ENCODE data around the gene ZNF33B. TPM values are rescaled to one million over a fixed set of nuclear protein-coding genes. Genes with fewer than 3 reads are reported as not detected.

The ZNF33B gene
- total RNA-seq, 2 donors from 2014 or later: 27.0 to 82.5 TPM

DNA sequence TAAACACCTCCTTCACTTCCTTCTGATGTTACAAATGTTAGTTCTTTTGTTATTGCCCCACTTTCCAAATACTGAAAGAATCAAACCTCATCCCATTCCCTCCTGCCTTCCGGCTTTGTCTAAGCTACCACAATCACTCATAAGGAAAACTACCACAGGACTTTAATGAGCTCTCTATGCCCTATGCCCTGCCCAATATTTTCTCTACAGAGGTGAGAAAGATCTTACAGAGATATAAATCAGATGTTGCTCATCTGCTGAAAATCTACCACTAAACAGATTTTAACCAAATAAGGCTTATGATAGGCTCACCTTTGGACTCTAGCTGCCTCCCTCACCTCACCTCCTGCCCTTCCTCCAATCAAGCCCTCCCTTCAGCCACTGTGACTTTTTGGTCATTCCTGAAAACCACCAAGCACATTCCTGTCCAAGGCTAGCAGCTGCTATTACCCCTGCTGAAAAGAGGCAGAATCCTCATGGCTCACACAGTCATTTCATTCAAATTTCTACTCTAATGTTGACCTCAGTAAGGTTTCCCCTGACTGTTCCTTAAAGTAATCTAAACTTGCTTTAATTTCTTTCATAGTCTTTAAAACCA lies 7.7 kb downstream of the ZNF33B start:
- H3K36me3 ChIP-seq (replicated peaks in 1 of 2; ENCODE audit: insufficient read depth in 1 of 2, low read depth in 2 of 2): peaks cover 4 to 29% of the 10 kb centered on the region in 2 donors
- no peaks in the 10 kb centered on the region for H3K27me3 ChIP-seq
- no peak for ATAC-seq

DNA sequence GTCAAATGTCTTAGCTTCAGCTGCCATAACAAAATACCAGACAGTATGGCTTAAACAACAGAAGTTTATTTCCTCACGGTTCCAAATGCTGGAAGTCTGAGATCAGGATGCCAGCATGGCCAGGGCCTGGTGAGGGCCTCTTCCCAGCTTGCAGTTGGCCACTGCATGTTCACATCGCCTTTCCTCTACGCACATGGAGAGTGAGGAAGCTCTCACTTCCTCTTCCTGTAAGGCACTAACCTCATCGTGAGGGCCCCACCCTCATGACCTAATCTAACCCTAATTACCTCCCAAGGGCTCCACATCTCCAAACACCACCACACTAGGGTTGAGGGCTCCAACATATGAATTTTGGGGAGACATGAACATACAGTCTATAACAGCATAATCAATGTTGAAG lies 14.4 kb downstream of the ZNF33B start:
- Histone ChIP-seq H3K27me3 (no peaks in the 10 kb centered on the region), H3K9me3 (no peaks in the 10 kb centered on the region), H3K27ac (no peak overlapping the region), H3K4me1 (no peaks in the 10 kb centered on the region), H3K36me3 (replicated peaks in 1 of 2; ENCODE audit: insufficient read depth in 1 of 2, low read depth in 2 of 2) (peaks cover 4 to 19% of the 10 kb centered on the region in 2 donors), H3K4me3 (no peak overlapping the region)
- DNase-seq (no peak), ATAC-seq (no peak)
- WGBS, 2 donors: 76 to 85% methylated on average over 4 of the region's 4 CpGs
- TF ChIP-seq POLR2A (IDR thresholded peaks at IDR 0.05): no peak
- TF ChIP-seq, protein P1, sequence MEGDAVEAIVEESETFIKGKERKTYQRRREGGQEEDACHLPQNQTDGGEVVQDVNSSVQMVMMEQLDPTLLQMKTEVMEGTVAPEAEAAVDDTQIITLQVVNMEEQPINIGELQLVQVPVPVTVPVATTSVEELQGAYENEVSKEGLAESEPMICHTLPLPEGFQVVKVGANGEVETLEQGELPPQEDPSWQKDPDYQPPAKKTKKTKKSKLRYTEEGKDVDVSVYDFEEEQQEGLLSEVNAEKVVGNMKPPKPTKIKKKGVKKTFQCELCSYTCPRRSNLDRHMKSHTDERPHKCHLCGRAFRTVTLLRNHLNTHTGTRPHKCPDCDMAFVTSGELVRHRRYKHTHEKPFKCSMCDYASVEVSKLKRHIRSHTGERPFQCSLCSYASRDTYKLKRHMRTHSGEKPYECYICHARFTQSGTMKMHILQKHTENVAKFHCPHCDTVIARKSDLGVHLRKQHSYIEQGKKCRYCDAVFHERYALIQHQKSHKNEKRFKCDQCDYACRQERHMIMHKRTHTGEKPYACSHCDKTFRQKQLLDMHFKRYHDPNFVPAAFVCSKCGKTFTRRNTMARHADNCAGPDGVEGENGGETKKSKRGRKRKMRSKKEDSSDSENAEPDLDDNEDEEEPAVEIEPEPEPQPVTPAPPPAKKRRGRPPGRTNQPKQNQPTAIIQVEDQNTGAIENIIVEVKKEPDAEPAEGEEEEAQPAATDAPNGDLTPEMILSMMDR (IDR thresholded peaks at IDR 0.05): no peak
- intact Hi-C loops (cut with DNase I): no loop called here

More for the DNA sequence above, 7.7 kb downstream of the ZNF33B start:
- Histone ChIP-seq H3K4me1 (peaks cover 25% of the 10 kb centered on the region), H3K27ac (no peak overlapping the region), H3K4me3 (no peak overlapping the region), H3K9me3 (no peaks in the 10 kb centered on the region)
- no peak for DNase-seq
- intact Hi-C loops (cut with DNase I): loop anchor here (10.0 kb wide), 1 partner anchor 76 kb away; no protein-coding TSS in a partner anchor
- TF ChIP-seq POLR2A (IDR thresholded peaks at IDR 0.05): no peak
- TF ChIP-seq, protein P1 (IDR thresholded peaks at IDR 0.05): no peak
- WGBS, 2 donors: 88 to 91% methylated on average over 1 of the region's 1 CpG

DNA sequence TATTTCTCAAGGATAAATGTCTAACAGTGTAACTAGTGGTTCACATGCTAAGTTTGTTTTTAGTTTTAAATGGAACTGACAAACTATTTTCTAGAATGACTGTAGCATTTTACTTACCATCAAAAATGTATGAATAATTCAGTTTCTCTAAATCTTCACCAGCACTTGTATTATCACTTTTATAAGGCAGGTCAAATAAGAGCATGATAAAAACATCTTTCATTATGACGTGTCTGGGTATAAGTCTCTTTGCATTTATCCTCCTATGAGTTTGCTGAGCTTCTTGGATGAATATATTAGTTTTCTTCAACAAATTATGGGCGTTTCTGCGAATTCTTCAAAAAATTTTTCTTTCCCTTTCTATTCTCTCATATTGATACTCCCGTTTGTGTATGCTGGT lies 19.9 kb downstream of the ZNF33B start:
- no peak for ATAC-seq
- Histone ChIP-seq H3K27me3 (no peaks in the 10 kb centered on the region), H3K9me3 (no peaks in the 10 kb centered on the region), H3K4me3 (no peak overlapping the region), H3K36me3 (replicated peaks in 1 of 2; ENCODE audit: insufficient read depth in 1 of 2, low read depth in 2 of 2) (peaks cover 6 to 7% of the 10 kb centered on the region in 2 donors), H3K4me1 (no peaks in the 10 kb centered on the region), H3K27ac (no peak overlapping the region)
- intact Hi-C loops (cut with DNase I): no loop called here
- WGBS, 2 donors: 91 to 96% methylated on average over 4 of the region's 4 CpGs
- no peak for TF ChIP-seq POLR2A (IDR thresholded peaks at IDR 0.05)
- TF ChIP-seq, protein P1 (IDR thresholded peaks at IDR 0.05): no peak
- DNase-seq: no peak

DNA sequence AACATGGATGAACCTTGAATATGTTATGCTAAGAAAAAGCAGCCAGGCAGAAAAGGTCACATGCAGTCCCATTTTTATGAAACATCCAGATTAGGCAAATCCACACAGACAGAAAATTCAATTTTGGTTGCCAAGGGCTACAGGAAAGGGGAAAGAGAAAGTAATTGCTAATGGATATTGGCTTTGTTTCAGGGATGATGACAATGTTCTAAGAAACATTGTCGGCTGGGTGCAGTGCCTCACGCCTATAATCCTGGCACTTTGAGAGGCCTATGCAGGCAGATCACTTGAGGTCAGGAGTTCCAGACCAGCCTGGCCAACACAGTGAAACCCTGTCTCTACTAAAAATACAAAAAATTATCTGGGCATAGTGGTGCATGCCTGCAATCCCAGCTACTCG lies 23.0 kb downstream of the ZNF33B start:
- peaks cover 7 to 12% of the 10 kb centered on the region in 2 donors for H3K36me3 ChIP-seq (replicated peaks in 1 of 2; ENCODE audit: insufficient read depth in 1 of 2, low read depth in 2 of 2)
- no peaks in the 10 kb centered on the region for H3K9me3 ChIP-seq
- intact Hi-C loops (cut with DNase I): no loop called here
- 85 to 91% methylated on average over 3 of the region's 3 CpGs for WGBS, 2 donors
- H3K4me1 ChIP-seq: no peaks in the 10 kb centered on the region
- TF ChIP-seq, protein P1 (IDR thresholded peaks at IDR 0.05): no peak
- TF ChIP-seq POLR2A (IDR thresholded peaks at IDR 0.05): no peak
- no peak overlapping the region for H3K27ac ChIP-seq
- H3K4me3 ChIP-seq: no peak overlapping the region
- DNase-seq: no peak
- H3K27me3 ChIP-seq: no peaks in the 10 kb centered on the region
- ATAC-seq: no peak

DNA sequence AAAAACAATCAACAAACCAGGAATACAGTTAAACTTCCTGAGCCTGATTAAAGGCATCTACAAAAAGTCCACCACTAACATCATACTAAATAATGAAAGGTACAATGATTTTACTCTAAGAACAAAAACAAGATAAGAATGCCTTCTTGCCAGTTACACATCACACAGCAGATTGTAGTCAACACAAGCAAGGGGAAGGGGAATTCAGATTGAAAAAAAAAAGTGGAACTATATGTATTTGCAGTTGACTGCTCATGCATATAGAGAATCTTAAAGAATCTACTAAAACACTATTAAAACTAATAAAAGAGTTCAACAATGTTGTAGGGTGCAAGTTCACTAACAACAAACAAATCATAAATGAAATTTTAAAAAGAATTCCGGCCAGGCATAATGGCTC lies 28.5 kb downstream of the ZNF33B start:
- intact Hi-C loops (cut with DNase I): no loop called here
- Histone ChIP-seq H3K27me3 (no peaks in the 10 kb centered on the region), H3K4me3 (no peak overlapping the region), H3K4me1 (no peaks in the 10 kb centered on the region), H3K36me3 (replicated peaks in 1 of 2; ENCODE audit: insufficient read depth in 1 of 2, low read depth in 2 of 2) (peaks cover 7 to 15% of the 10 kb centered on the region in 2 donors), H3K9me3 (no peaks in the 10 kb centered on the region), H3K27ac (no peak overlapping the region)
- no peak for ATAC-seq
- WGBS, 2 donors: 95 to 100% methylated on average over 1 of the region's 1 CpG
- no peak for DNase-seq
- TF ChIP-seq, protein P1 (IDR thresholded peaks at IDR 0.05): no peak
- TF ChIP-seq POLR2A (IDR thresholded peaks at IDR 0.05): no peak

All from body of pancreas (tissue), 4 donors.